Natural killer cell (primary cell): ENCODE results near the gene FHOD1. TPM values are rescaled to one million over a fixed set of nuclear protein-coding genes. Genes with fewer than 3 reads are reported as not detected.

Source experiments
- ATAC-seq, 3 donors: fragments of 150-1000 bp in 2 of 3; fragments of 200-7000 bp in 1 of 3; cut with Tn5 transposase; 1 replicate in 1 of 3; 2 replicates in 2 of 3; pipeline ENCODE4 v1.10.0; 2021; ENCODE audit warnings: mild to moderate bottlenecking in 2 of 3, moderate library complexity in 2 of 3
- DNase-seq, 2 donors: peaks; one replicate each; pipeline versions ENCODE4 v3.0.0 to v3.0.0-alpha.2; 2013 to 2021; ENCODE audit warnings: mixed read lengths in 1 of 2
- H3K27ac ChIP-seq: one replicate; pipeline ENCODE4 v1.5.1; 2013; ENCODE audit warnings: mild to moderate bottlenecking, low read length
- H3K27me3 ChIP-seq: one replicate; pipeline ENCODE4 v1.6.1; 2013; ENCODE audit warnings: low read length; ENCODE audit not compliant: control insufficient read depth, insufficient read depth
- H3K36me3 ChIP-seq: one replicate; pipeline ENCODE4 v1.6.1; 2013; ENCODE audit warnings: low read length; ENCODE audit not compliant: control insufficient read depth, insufficient read depth
- H3K4me1 ChIP-seq: one replicate; pipeline ENCODE4 v1.6.1; 2013; ENCODE audit warnings: low read length; ENCODE audit not compliant: control insufficient read depth, insufficient read depth
- H3K4me3 ChIP-seq: one replicate; pipeline ENCODE4 v1.5.1; 2013; ENCODE audit warnings: low read length
- H3K9me3 ChIP-seq: one replicate; pipeline ENCODE4 v1.6.1; 2013; ENCODE audit warnings: low read length; ENCODE audit not compliant: control insufficient read depth, insufficient read depth
- H3K27ac Mint-ChIP-seq, 2 donors: one replicate each; pipeline ENCODE4 v1.8.0; 2022; ENCODE audit warnings: mild to moderate bottlenecking in 2 of 2, mixed read lengths in 2 of 2, moderate library complexity in 1 of 2
- H3K27me3 Mint-ChIP-seq, 2 donors: one replicate each; pipeline ENCODE4 v1.8.0; 2022; ENCODE audit warnings: low read depth in 2 of 2, mixed read lengths in 2 of 2
- H3K36me3 Mint-ChIP-seq: one replicate; pipeline ENCODE4 v1.8.0; 2022; ENCODE audit warnings: mixed read lengths
- H3K4me1 Mint-ChIP-seq, 2 donors: one replicate each; pipeline ENCODE4 v1.8.0; 2022; ENCODE audit warnings: mixed read lengths in 2 of 2
- H3K4me3 Mint-ChIP-seq: one replicate; pipeline ENCODE4 v1.8.0; 2022; ENCODE audit warnings: mild to moderate bottlenecking, moderate library complexity, mixed read lengths
- H3K9me3 Mint-ChIP-seq, 2 donors: one replicate each; pipeline ENCODE4 v1.8.0; 2022; ENCODE audit warnings: mixed read lengths in 2 of 2
- WGBS: methylation state at CpG from one replicate; pipeline ENCODE4 v1.1.7; 2013; ENCODE audit warnings: missing lambda C conversion rate; ENCODE audit not compliant: insufficient coverage; 5-methylcytosine and 5-hydroxymethylcytosine counted together
- intact Hi-C: fragments of 100-400 bp; cut with micrococcal nuclease; formaldehyde crosslinking; loops from one replicate; pipeline ENCODE4 v1.14.2; 2022
- total RNA-seq, 4 donors: library from RNA; stranded (reverse); fragments of 120-200 nt in 1 of 4; gene quantifications; one replicate each; pipeline versions ENCODE4 v1.2.3 to v1.2.4, GENCODE V29; 2013 to 2022
- TF ChIP-seq, protein P1 (sequence below): fragments of 200-600 bp; IDR thresholded peaks from one replicate; pipeline ENCODE4 v1.8.0; 2022; ENCODE audit warnings: antibody characterized with exemption

Gene FHOD1
- total RNA-seq, 3 donors from 2014 or later (not counting 1 experiment from before 2014, with no cell fraction given): 79.3 to 96.8 (median 89.2) TPM

DNA sequence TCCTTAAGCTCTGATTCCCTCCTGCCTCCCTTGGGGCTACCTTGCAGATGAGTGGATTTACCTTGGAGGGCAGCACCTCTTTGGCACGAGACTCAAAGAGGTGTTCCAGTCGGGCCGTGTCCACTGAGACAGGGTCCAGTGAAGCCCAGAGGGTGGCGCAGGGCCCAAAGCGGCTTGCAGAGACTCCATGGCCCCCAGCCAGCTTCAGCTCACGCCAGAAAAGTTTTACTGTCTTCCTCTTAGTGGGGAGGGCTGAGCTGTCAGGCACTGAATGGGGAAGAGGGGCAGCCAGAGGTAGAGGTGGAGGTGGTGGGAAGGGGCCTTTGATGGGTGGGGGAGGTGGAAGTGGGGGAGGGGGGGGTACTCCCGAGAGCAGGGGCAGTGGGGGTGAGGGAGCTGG is 13.7 kb downstream of the FHOD1 start:
- Histone ChIP-seq H3K4me1 (no peaks in the 10 kb centered on the region), H3K36me3 (peaks cover 68% of the 10 kb centered on the region), H3K27me3 (no peaks in the 10 kb centered on the region), H3K4me3 (no peak overlapping the region), H3K9me3 (no peaks in the 10 kb centered on the region), H3K27ac (no peak overlapping the region)
- TF ChIP-seq, protein P1, sequence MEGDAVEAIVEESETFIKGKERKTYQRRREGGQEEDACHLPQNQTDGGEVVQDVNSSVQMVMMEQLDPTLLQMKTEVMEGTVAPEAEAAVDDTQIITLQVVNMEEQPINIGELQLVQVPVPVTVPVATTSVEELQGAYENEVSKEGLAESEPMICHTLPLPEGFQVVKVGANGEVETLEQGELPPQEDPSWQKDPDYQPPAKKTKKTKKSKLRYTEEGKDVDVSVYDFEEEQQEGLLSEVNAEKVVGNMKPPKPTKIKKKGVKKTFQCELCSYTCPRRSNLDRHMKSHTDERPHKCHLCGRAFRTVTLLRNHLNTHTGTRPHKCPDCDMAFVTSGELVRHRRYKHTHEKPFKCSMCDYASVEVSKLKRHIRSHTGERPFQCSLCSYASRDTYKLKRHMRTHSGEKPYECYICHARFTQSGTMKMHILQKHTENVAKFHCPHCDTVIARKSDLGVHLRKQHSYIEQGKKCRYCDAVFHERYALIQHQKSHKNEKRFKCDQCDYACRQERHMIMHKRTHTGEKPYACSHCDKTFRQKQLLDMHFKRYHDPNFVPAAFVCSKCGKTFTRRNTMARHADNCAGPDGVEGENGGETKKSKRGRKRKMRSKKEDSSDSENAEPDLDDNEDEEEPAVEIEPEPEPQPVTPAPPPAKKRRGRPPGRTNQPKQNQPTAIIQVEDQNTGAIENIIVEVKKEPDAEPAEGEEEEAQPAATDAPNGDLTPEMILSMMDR: no peak
- intact Hi-C loops: no loop called here
- WGBS: 97% methylated on average over 6 of the region's 7 CpGs
- no peak for ATAC-seq
- Mint-ChIP-seq H3K4me1 (peaks cover 0 to 12% of the 10 kb centered on the region in 2 donors), H3K27me3 (no peaks in the 10 kb centered on the region), H3K36me3 (no peaks in the 10 kb centered on the region), H3K9me3 (no peaks in the 10 kb centered on the region), H3K4me3 (no peak overlapping the region), H3K27ac (no peak overlapping the region)
- DNase-seq: no peak

DNA sequence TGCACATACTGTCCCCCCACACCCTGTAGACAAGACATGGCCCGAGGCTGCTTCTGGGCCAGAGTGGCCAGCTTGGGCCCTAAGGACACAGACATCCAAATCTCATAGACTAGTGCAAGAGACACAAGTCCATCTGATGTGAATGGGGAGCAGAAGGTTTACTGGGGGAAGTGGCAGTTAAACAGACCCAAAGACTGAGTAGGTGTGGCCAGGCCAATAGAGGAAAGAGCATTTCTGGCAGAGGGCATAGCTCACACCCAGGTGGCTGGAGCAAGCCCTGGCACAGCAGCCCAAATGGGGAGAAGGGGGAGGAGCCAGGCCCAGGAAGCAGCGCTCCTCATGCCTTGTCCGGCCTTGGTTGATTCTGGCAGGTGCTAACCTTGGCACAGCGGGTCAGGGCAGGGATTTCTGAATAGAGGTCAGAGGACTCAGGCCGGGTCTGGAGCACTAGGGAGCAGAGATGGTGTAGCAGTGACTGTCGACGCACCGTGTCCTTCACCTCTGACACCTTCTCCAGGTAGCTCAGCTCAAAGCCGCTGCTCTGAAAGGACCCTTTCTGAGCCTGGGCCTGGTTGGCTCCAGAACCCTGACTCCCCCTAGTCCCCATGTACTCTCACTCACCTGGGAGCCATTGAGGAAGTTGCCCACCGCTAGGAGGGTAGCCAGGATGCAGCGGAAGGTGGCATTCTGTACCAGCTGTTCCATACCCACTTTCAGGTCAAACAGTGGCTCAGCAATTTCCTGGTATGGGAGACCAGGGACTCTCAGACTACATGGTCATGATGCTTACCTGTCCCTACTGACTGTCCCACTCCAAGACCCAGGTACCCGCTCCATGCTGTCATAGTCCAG is 16.2 kb downstream of the FHOD1 start:
- no peaks in the 10 kb centered on the region for H3K27me3 ChIP-seq
- no peaks in the 10 kb centered on the region for H3K27me3 Mint-ChIP-seq
- DNase-seq: no peak
- H3K9me3 ChIP-seq: no peaks in the 10 kb centered on the region
- intact Hi-C loops: no loop called here
- peaks cover 45% of the 10 kb centered on the region for H3K36me3 ChIP-seq
- no peak overlapping the region for H3K27ac Mint-ChIP-seq
- H3K4me1 ChIP-seq: peaks cover 22% of the 10 kb centered on the region
- peaks cover 21 to 23% of the 10 kb centered on the region in 2 donors for H3K4me1 Mint-ChIP-seq
- H3K4me3 Mint-ChIP-seq: no peak overlapping the region
- no peaks in the 10 kb centered on the region for H3K36me3 Mint-ChIP-seq
- TF ChIP-seq, protein P1: no peak
- no peak overlapping the region for H3K27ac ChIP-seq
- no peak for ATAC-seq
- H3K4me3 ChIP-seq: no peak overlapping the region
- H3K9me3 Mint-ChIP-seq: no peaks in the 10 kb centered on the region
- WGBS: 89% methylated on average over 11 of the region's 12 CpGs

DNA sequence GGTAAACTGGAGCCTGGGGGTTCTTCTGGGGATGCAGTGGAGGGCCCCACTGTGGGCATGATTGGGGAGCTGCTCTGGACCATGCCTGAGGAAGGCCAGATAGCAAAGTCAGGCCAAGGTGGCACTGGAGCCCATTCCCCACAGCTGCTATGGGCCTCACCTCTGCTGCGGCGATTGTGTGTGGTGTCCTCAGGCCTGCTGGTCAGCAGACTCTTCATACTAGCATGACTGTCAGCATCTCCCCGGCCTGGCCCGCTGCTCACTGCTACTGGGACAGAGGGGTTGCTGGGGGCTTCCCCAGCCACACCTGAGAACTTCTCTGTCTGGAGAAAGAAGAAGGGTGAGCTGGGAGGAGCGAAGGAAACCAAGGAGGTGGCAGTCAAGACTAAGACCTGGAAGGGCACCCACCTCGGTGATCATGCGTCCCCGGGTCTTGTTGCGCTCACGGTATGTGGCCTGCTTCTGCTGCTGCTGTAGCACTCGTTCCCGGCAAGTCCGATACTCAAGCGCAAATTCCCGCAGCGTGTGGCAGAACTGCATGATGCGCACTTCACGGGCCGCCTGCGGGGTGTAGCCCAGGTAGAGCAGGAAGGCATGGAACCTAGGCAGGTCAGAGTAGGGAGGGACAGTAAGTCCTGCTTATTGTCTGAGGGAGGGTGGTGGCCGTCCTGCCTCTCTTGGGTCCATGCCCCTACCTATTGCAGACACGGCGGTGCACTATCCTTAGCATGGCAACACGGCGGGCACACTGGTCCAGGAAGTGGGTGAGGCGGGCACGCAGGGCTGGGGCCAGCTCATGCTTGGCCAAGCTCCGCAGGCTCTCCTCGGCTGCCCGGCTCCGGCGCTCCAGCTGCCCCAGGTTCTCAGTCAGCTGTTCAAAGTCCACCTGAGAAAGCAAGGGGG is 17.1 kb downstream of the FHOD1 start:
- Mint-ChIP-seq H3K36me3 (no peaks in the 10 kb centered on the region), H3K4me3 (no peak overlapping the region), H3K27ac (no peak overlapping the region), H3K27me3 (no peaks in the 10 kb centered on the region), H3K9me3 (no peaks in the 10 kb centered on the region), H3K4me1 (peaks cover 28 to 29% of the 10 kb centered on the region in 2 donors)
- TF ChIP-seq, protein P1: no peak
- intact Hi-C loops: no loop called here
- H3K27ac ChIP-seq: no peak overlapping the region
- no peaks in the 10 kb centered on the region for H3K9me3 ChIP-seq
- WGBS: 98% methylated on average over 32 of the region's 32 CpGs
- H3K4me3 ChIP-seq: no peak overlapping the region
- H3K4me1 ChIP-seq: peaks cover 26% of the 10 kb centered on the region
- ATAC-seq (no peak), DNase-seq (no peak)
- no peaks in the 10 kb centered on the region for H3K27me3 ChIP-seq
- peaks cover 43% of the 10 kb centered on the region for H3K36me3 ChIP-seq
